GM12878 (cell line): ENCODE results near the gene KMT2B. TPM values are rescaled to one million over a fixed set of nuclear protein-coding genes. Genes with fewer than 3 reads are reported as not detected.
A peak's percentile ranks its signal among the peaks of the same experiment; 100 is the strongest.

Experiments
- ATAC-seq: fragments of 200-7000 bp; cut with Tn5 transposase; 3 replicates; pipeline ENCODE4 v1.9.1; 2020; ENCODE audit warnings: mild to moderate bottlenecking, moderate library complexity
- BruUV-seq: library from RNA; stranded (reverse); fragments of 400-500 nt; replicated peaks from 2 replicates; lab custom pipeline; 2021; lab: Mats Ljungman, UMichigan
- CTCF ChIA-PET: fragments of 300-600 bp; sonication (Branson Sonifier 250); formaldehyde crosslinking; extraction: SDS; loops from one replicate; lab custom pipeline; 2021; ENCODE audit warnings: inconsistent platforms; lab: Yijun Ruan, JAX
- POLR2A ChIA-PET: fragments of 350-600 bp; formaldehyde crosslinking; extraction: SDS; loops from one replicate; lab custom pipeline; 2021; ENCODE audit warnings: inconsistent platforms; lab: Charles Lee
- RAD21 ChIA-PET: fragments of 300-600 bp; sonication (Branson Sonifier 250); formaldehyde crosslinking; loops from one replicate; lab custom pipeline; 2023; ENCODE audit warnings: antibody characterized with exemption; ENCODE audit not compliant: unreplicated experiment; lab: Charles Lee
- SMC1A ChIA-PET: fragments of 300-600 bp; sonication (Branson Sonifier 250); formaldehyde crosslinking; loops from one replicate; lab custom pipeline; 2023; ENCODE audit not compliant: unreplicated experiment, uncharacterized antibody; lab: Charles Lee
- DNase-seq: peaks from one replicate; pipeline ENCODE4 v3.0.0-alpha.2; 2011; ENCODE audit warnings: low read depth, low spot score
- FAIRE-seq: peaks from 3 replicates; lab custom pipeline; 2011; peaks lifted over from hg19 to GRCh38; lab: Jason Lieb, UNC
- H2AFZ ChIP-seq: 2 replicates; pipeline ENCODE4 v1.6.0; 2011; ENCODE audit warnings: low read depth, low read length, control low read depth; ENCODE audit not compliant: control insufficient read depth
- H3K27ac ChIP-seq: 2 replicates; pipeline ENCODE4 v1.5.1; 2011; ENCODE audit warnings: control low read depth; ENCODE audit not compliant: control insufficient read depth, insufficient read depth
- H3K27me3 ChIP-seq, 2 experiments: replicated peaks in 1 of 2; 2 replicates each; pipeline versions ENCODE4 v1.6.0 to v1.6.1; 2011; ENCODE audit warnings: low read length in 1 of 2; ENCODE audit not compliant: control insufficient read depth in 2 of 2, insufficient read depth in 2 of 2
- H3K36me3 ChIP-seq, 2 experiments: 2 replicates each; pipeline ENCODE4 v1.5.1; 2011; ENCODE audit warnings: low read length in 1 of 2; ENCODE audit not compliant: control insufficient read depth in 2 of 2, insufficient read depth in 2 of 2
- H3K4me1 ChIP-seq: 2 replicates; pipeline ENCODE4 v1.6.1; 2011; ENCODE audit warnings: mild to moderate bottlenecking, low read length, moderate library complexity, mixed read lengths; ENCODE audit not compliant: control insufficient read depth, insufficient read depth
- H3K4me2 ChIP-seq: 2 replicates; pipeline ENCODE4 v1.6.0; 2011; ENCODE audit warnings: control low read depth; ENCODE audit not compliant: control insufficient read depth, insufficient read depth
- H3K4me3 ChIP-seq: fragments of 200-600 bp; sonication (generic); 2 replicates; pipeline ENCODE4 v1.5.1; 2016
- H3K79me2 ChIP-seq: 2 replicates; pipeline ENCODE4 v1.6.0; 2011; ENCODE audit warnings: low read length; ENCODE audit not compliant: control insufficient read depth, insufficient read depth
- H3K9ac ChIP-seq: 2 replicates; pipeline ENCODE4 v1.8.0; 2011; ENCODE audit warnings: low read length, control low read depth, mixed read lengths; ENCODE audit not compliant: control insufficient read depth, insufficient read depth
- H3K9me3 ChIP-seq: replicated peaks from 3 replicates; pipeline ENCODE4 v1.5.1; 2011; ENCODE audit warnings: mild to moderate bottlenecking, low read length; ENCODE audit not compliant: control insufficient read depth, insufficient read depth
- H4K20me1 ChIP-seq: 2 replicates; pipeline ENCODE4 v1.6.0; 2011; ENCODE audit not compliant: control insufficient read depth, insufficient read depth
- FOXM1 ChIP-seq: IDR thresholded peaks from 2 replicates; pipeline ENCODE4 v1.6.1; 2012; ENCODE audit warnings: low read depth, mild to moderate bottlenecking, inconsistent platforms, low read length, moderate library complexity
- KLF5 ChIP-seq: fragments of 450-650 bp; IDR thresholded peaks from 2 replicates; pipeline ENCODE4 v1.6.1; 2014; ENCODE audit warnings: mild to moderate bottlenecking; ENCODE audit not compliant: partially characterized antibody
- MXI1 ChIP-seq: fragments of 150-350 bp; IDR thresholded peaks from 2 replicates; pipeline ENCODE4 v1.6.1; 2011; ENCODE audit warnings: low read depth, mild to moderate bottlenecking, inconsistent platforms, low read length, improper control_type of control experiment
- NRF1 ChIP-seq: conservative IDR thresholded peaks from 2 replicates; pipeline ENCODE4 v1.6.1; 2011; ENCODE audit warnings: mild to moderate bottlenecking, low read depth, low read length, improper control_type of control experiment
- SP1 ChIP-seq: IDR thresholded peaks from one replicate; pipeline ENCODE4 v1.6.1; 2011; ENCODE audit warnings: low read depth, low read length
- TCF3 ChIP-seq: IDR thresholded peaks from 2 replicates; pipeline ENCODE4 v1.6.1; 2012; ENCODE audit warnings: low read depth, mild to moderate bottlenecking, low read length, borderline replicate concordance; ENCODE audit not compliant: insufficient read depth
- TCF7 ChIP-seq: IDR thresholded peaks from 2 replicates; pipeline ENCODE4 v1.6.1; 2014; ENCODE audit warnings: antibody characterized with exemption, borderline replicate concordance
- ZNF384 ChIP-seq: IDR thresholded peaks from 2 replicates; pipeline ENCODE4 v1.6.1; 2012; ENCODE audit warnings: low read depth, mild to moderate bottlenecking, low read length, improper control_type of control experiment, borderline replicate concordance
- WGBS: methylation state at CpG from one replicate; pipeline ENCODE4 v1.1.6; 2016; ENCODE audit warnings: low lambda C conversion rate; ENCODE audit not compliant: insufficient replicate concordance, insufficient coverage; ENCODE audit errors: missing lambda C conversion rate; 5-methylcytosine and 5-hydroxymethylcytosine counted together
- in situ Hi-C: fragments of 300-500 bp; cut with MboI; formaldehyde crosslinking; loops from 9 replicates; pipeline ENCODE4 v1.14.3; 2018; ENCODE audit warnings: mixed read lengths
- intact Hi-C: fragments of 100-400 bp; cut with micrococcal nuclease; formaldehyde crosslinking; loops from one replicate; pipeline ENCODE4 v1.14.2; 2022; ENCODE audit not compliant: unreplicated experiment
- polyA plus RNA-seq, 11 experiments: library from polyadenylated mRNA; depleted of rRNA in 4 of 11; unstranded in 6 of 11; stranded (reverse) in 5 of 11; fragments of >200 nt; fragmentation: Nextera tagmentation in 4 of 11; fragmentation: Illumina TruSeq in 1 of 11; extraction: Ambion mirVana in 4 of 11; extraction: Trizol in 1 of 11; gene quantifications; 1 replicate in 1 of 11; 2 replicates in 10 of 11; pipeline versions ENCODE4 v1.2.1 to v1.2.3, GENCODE V29; 2011 to 2016; ENCODE audit warnings: inconsistent platforms in 2 of 11, missing spikeins in 2 of 11, low read depth in 1 of 11
- total RNA-seq, 4 experiments: library from RNA; depleted of rRNA in 3 of 4; stranded (reverse); fragments of >200 nt in 3 of 4; fragmentation: Illumina TruSeq in 1 of 4; extraction: Trizol in 1 of 4; gene quantifications; 2 replicates each; pipeline versions ENCODE4 v1.2.1 to v1.2.3, GENCODE V29; 2013 to 2021
- TF ChIP-seq, protein P1 (sequence below): fragments of 150-350 bp; IDR thresholded peaks from 2 replicates; pipeline ENCODE4 v1.6.1; 2016; ENCODE audit warnings: low read depth, low read length
- TF ChIP-seq, protein P2 (sequence below): IDR thresholded peaks from 2 replicates; pipeline ENCODE4 v1.6.1; 2011; ENCODE audit warnings: low read depth, low read length, improper control_type of control experiment, borderline replicate concordance
- TF ChIP-seq, protein P3 (sequence below): fragments of 450-650 bp; IDR thresholded peaks from 2 replicates; pipeline ENCODE4 v1.6.1; 2017; ENCODE audit warnings: borderline replicate concordance

Gene KMT2B
- total and polyA plus RNA-seq, 10 of the 15 experiments (the other 5 are each of a cell fraction or from before 2014, with no cell fraction given) = 0.71 to 35.6 (median 6.0) TPM

DNA sequence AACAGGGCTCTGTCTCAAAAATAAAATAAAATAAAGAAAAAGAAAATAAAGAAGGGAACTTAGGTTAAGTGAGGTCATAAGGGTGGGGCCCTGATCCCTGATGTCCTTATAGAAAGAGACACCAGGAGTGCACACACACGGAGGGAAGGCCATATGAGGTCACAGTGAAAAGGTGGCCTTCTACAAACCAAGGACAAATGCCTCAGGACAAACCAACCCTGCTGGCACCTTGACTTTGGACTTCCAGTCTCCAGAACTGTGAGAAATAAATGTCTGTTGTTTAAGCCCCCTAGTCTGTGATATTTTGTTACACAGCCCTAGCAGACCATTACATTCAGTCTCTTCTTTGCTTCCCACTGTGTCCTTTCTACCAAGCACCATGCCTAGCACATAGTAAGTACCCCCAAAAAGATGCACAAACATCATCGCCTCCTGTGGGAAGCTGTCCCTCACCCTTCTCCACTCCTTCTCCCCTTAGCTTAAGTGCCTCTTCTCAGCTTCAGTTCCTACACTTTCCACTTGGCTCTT is 21.8 kb upstream of the KMT2B start:
- H3K9ac ChIP-seq = no peak overlapping the region
- H4K20me1 ChIP-seq = no peaks in the 10 kb centered on the region
- ChIA-PET RAD21 (interaction anchor here (1.0 to 11.0 kb wide), 9 partner anchors 18 to 343 kb away, joined by 3 to 430 read pairs (median 8); partner anchors contain the start of genes IGFLR1, LIN37, PSENEN and U2AF1L4), SMC1A (interaction anchor here (0.8 to 12.3 kb wide), 9 partner anchors 12 to 235 kb away, joined by 3 to 375 read pairs (median 5); partner anchors contain the start of genes IGFLR1, PSENEN and U2AF1L4), CTCF (interaction anchor here (1.2 to 7.8 kb wide), 8 partner anchors 12 to 235 kb away, joined by 4 to 271 read pairs (median 8); partner anchors contain the start of genes IGFLR1, LIN37, PSENEN and U2AF1L4), POLR2A (interaction anchor here (1.1 to 11.9 kb wide), 9 partner anchors 15 to 365 kb away, joined by 3 to 516 read pairs (median 6); partner anchors contain the start of genes COX6B1, IGFLR1, PSENEN and U2AF1L4)
- H3K9me3 ChIP-seq = no peaks in the 10 kb centered on the region; the same call in 2 of the 3 replicates
- H3K4me1 ChIP-seq = peaks cover 22% of the 10 kb centered on the region
- H2AFZ ChIP-seq = no peak overlapping the region
- H3K4me3 ChIP-seq = no peak overlapping the region
- no peak overlapping the region for H3K4me2 ChIP-seq
- in situ Hi-C loops = no loop called here
- H3K36me3 ChIP-seq = no peaks in the 10 kb centered on the region
- H3K27ac ChIP-seq = peak overlapping the region; percentile 79
- TF ChIP-seq MXI1 (no peak), TCF3 (no peak), SP1 (no peak), ZNF384 (no peak), KLF5 (no peak), FOXM1 (no peak), TCF7 (no peak), NRF1 (no peak)
- TF ChIP-seq, protein P1, sequence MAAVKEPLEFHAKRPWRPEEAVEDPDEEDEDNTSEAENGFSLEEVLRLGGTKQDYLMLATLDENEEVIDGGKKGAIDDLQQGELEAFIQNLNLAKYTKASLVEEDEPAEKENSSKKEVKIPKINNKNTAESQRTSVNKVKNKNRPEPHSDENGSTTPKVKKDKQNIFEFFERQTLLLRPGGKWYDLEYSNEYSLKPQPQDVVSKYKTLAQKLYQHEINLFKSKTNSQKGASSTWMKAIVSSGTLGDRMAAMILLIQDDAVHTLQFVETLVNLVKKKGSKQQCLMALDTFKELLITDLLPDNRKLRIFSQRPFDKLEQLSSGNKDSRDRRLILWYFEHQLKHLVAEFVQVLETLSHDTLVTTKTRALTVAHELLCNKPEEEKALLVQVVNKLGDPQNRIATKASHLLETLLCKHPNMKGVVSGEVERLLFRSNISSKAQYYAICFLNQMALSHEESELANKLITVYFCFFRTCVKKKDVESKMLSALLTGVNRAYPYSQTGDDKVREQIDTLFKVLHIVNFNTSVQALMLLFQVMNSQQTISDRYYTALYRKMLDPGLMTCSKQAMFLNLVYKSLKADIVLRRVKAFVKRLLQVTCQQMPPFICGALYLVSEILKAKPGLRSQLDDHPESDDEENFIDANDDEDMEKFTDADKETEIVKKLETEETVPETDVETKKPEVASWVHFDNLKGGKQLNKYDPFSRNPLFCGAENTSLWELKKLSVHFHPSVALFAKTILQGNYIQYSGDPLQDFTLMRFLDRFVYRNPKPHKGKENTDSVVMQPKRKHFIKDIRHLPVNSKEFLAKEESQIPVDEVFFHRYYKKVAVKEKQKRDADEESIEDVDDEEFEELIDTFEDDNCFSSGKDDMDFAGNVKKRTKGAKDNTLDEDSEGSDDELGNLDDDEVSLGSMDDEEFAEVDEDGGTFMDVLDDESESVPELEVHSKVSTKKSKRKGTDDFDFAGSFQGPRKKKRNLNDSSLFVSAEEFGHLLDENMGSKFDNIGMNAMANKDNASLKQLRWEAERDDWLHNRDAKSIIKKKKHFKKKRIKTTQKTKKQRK = no peak
- TF ChIP-seq, protein P2, sequence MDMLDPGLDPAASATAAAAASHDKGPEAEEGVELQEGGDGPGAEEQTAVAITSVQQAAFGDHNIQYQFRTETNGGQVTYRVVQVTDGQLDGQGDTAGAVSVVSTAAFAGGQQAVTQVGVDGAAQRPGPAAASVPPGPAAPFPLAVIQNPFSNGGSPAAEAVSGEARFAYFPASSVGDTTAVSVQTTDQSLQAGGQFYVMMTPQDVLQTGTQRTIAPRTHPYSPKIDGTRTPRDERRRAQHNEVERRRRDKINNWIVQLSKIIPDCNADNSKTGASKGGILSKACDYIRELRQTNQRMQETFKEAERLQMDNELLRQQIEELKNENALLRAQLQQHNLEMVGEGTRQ = no peak
- TF ChIP-seq, protein P3, sequence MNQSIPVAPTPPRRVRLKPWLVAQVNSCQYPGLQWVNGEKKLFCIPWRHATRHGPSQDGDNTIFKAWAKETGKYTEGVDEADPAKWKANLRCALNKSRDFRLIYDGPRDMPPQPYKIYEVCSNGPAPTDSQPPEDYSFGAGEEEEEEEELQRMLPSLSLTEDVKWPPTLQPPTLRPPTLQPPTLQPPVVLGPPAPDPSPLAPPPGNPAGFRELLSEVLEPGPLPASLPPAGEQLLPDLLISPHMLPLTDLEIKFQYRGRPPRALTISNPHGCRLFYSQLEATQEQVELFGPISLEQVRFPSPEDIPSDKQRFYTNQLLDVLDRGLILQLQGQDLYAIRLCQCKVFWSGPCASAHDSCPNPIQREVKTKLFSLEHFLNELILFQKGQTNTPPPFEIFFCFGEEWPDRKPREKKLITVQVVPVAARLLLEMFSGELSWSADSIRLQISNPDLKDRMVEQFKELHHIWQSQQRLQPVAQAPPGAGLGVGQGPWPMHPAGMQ = no peak
- 76% methylated on average over 2 of the region's 2 CpGs for WGBS
- intact Hi-C loops = loop anchor here (2.0 kb wide), 1 partner anchor 123 kb away; no protein-coding TSS in a partner anchor
- FAIRE-seq (no peak), DNase-seq (no peak), ATAC-seq (no peak)
- TSS peak; percentile 63 for BruUV-seq
- no peaks in the 10 kb centered on the region for H3K79me2 ChIP-seq
- H3K27me3 ChIP-seq = no peaks in the 10 kb centered on the region
